Esophagus (tissue), 2 donors: ENCODE data around the gene MCM3AP. TPM values are rescaled to one million over a fixed set of nuclear protein-coding genes. Genes with fewer than 3 reads are reported as not detected.

Experiments used
- H3K27ac ChIP-seq, 2 donors: one replicate each; pipeline ENCODE4 v1.5.1; 2013; ENCODE audit warnings: low read depth in 2 of 2, mild to moderate bottlenecking in 2 of 2, inconsistent platforms in 1 of 2, low read length in 1 of 2, moderate library complexity in 1 of 2
- H3K27me3 ChIP-seq, 2 donors: one replicate each; pipeline ENCODE4 v1.6.1; 2013; ENCODE audit warnings: low read length in 2 of 2, control low read depth in 1 of 2, mild to moderate bottlenecking in 1 of 2; ENCODE audit not compliant: insufficient read depth in 2 of 2, control insufficient read depth in 1 of 2
- H3K36me3 ChIP-seq, 2 donors: one replicate each; pipeline ENCODE4 v1.6.1; 2013; ENCODE audit warnings: low read length in 1 of 2; ENCODE audit not compliant: control insufficient read depth in 2 of 2, insufficient read depth in 2 of 2
- H3K4me1 ChIP-seq, 2 donors: one replicate each; pipeline ENCODE4 v1.6.1; 2013; ENCODE audit warnings: low read length in 1 of 2; ENCODE audit not compliant: control insufficient read depth in 2 of 2, insufficient read depth in 2 of 2
- H3K4me3 ChIP-seq, 2 donors: one replicate each; pipeline ENCODE4 v1.5.1; 2013; ENCODE audit warnings: low read length in 2 of 2, mild to moderate bottlenecking in 2 of 2, low read depth in 1 of 2, moderate library complexity in 1 of 2
- H3K9me3 ChIP-seq, 2 donors: one replicate each; pipeline ENCODE4 v1.6.1; 2013; ENCODE audit warnings: mild to moderate bottlenecking in 2 of 2, low read depth in 1 of 2, low read length in 1 of 2, moderate library complexity in 1 of 2; ENCODE audit not compliant: control insufficient read depth in 2 of 2, insufficient read depth in 1 of 2
- WGBS, 2 donors: extraction: QIAGEN DNeasy Blood & Tissue Kit; methylation state at CpG; one replicate each; pipeline ENCODE4 v1.1.7; 2013; 5-methylcytosine and 5-hydroxymethylcytosine counted together
- polyA plus RNA-seq, 2 donors: library from polyadenylated mRNA; stranded (reverse); fragments of 200-250 nt; gene quantifications; one replicate each; pipeline ENCODE4 v1.2.3, GENCODE V29; 2013
- donor health status: healthy with polysubstance abuse.
- donor health status: Bipolar disorder and iron deficiency.

Gene MCM3AP
- polyA plus RNA-seq, 2 donors, result 27.1 to 29.2 TPM

DNA sequence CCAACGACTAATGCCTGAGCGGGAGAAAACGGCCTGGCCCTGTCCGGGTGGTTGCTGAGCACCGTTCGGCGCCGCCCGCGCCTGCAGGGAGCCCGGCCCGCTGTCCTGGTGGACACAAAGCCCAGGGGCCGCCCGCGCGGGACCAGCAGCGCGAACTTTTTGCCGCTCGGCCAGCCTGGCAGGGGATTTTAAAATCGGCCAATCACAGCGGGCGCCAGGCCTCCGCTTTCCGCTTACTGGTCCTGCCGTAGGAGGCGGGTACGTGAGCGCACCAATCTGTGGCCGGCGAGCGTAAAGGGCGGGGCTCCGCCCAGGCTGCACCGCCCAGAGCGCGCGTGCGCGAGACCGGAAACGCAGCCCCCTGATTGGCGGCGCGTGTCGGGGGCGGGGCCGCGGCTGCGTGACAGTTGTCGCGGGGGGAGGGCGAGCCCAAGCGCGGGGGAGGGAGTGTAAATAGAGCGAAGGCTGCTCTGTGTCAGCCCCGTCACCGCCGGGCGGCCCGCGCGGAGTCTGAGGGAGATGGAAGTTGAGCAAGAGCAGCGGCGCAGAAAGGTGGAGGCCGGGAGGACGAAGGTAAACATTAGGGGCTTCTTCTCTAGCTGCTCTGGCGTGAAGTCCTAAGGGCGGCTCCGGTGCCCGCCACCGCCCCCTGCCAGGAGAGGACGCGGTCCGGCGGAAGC lies 38.4 kb upstream of the MCM3AP start, which contains the start of the genes C21orf58 and PCNT:
Gene C21orf58 (minus strand): TSS at position 161 of the 680 bp plus-strand sequence. CDS start 1,132 bp downstream, outside the sequence.
Gene PCNT (plus strand): TSS at position 447 of the 680 bp plus-strand sequence. CDS start 73 bp downstream, at position 520.
- peak within 1 kb of the TSS; percentile 97 to 99 for H3K27ac ChIP-seq
- 0% methylated on average over 76 of the region's 76 CpGs for WGBS, 2 donors
- H3K27me3 ChIP-seq, result no peaks in the 10 kb centered on the region
- H3K9me3 ChIP-seq, result no peaks in the 10 kb centered on the region
- peak within 1 kb of the TSS; percentile 80 to 87 for H3K4me3 ChIP-seq
- peaks cover 4 to 10% of the 10 kb centered on the region in 2 donors for H3K4me1 ChIP-seq
- peaks cover 0 to 5% of the 10 kb centered on the region in 2 donors for H3K36me3 ChIP-seq

DNA sequence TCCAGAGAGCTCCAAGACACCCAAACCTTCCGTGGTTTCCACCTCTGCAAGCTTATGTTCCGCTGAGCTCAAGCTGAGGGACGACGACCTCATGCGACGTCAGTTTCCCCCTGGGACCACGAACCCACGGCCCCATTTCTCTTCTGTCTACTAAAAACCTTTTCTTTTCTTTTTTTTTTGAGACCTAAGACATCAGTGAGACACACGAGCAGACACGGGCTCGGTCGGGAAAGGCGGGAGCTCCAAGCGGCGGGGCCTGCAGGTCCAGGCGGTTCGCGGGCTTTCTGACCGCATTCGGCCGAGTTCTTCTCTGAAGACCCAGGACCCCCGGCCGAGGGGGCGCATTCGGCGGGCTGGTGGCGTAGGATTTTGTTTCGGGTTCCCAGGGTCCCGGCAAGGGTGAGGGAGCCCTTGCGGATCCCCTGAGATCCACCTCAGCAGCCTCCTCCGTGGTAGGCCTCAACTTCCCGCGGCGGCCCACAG lies 37.9 kb upstream of the MCM3AP start:
- Histone ChIP-seq H3K27ac (peak overlapping the region; percentile 43 to 54), H3K36me3 (no peaks in the 10 kb centered on the region), H3K9me3 (no peaks in the 10 kb centered on the region), H3K4me3 (peak overlapping the region; percentile 69 to 80), H3K27me3 (no peaks in the 10 kb centered on the region), H3K4me1 (peaks cover 4 to 10% of the 10 kb centered on the region in 2 donors)
- WGBS, 2 donors, result 1% methylated on average over 34 of the region's 34 CpGs

DNA sequence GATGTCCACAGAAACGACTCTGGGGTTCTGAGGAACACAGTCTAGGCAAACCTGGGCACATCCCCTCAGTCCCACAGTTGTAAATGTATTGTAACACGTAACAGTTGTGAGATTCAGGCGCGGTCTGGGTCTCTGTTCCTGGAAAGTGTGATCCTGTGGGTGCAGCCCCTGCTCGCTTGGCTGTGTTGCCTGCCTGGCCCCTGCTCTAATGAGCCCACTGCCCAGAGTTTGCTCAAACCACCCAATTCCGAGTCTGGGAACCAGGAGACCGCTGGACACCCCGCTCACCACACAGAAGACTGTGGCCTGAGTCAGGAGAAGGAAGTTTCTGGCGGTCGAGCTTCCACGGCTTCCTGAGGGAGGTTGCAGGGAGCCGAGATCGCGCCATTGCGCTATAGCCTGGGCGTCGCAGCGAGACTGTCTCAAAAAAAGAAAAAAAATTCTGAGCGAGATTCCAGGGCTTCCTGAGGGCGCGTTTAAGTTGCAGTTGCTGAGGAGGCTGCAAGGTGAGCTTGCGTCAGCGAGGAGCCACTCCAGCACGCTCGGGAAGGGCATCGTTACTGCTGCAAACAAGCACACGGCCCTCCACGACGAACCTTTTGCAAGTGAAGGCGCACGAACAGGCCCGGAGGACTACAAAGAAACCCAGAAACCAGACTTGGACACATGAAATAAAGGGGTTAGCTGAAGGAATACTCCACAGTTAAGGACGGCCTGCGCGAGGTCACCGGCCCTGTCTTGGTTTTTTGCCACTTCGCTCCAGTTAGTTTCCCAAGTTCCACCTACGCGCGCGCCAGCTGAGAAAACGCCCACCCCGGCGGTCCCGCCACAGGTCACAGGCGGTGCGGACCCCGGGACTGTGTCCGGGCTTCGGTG lies 37.2 kb upstream of the MCM3AP start:
- Histone ChIP-seq H3K27me3 (no peaks in the 10 kb centered on the region), H3K36me3 (no peaks in the 10 kb centered on the region), H3K27ac (peak overlapping the region; percentile 44 to 54), H3K4me3 (peak overlapping the region; percentile 69 to 80), H3K4me1 (peaks cover 4 to 10% of the 10 kb centered on the region in 2 donors), H3K9me3 (no peaks in the 10 kb centered on the region)
- WGBS, 2 donors, result 5% methylated on average over 50 of the region's 50 CpGs

DNA sequence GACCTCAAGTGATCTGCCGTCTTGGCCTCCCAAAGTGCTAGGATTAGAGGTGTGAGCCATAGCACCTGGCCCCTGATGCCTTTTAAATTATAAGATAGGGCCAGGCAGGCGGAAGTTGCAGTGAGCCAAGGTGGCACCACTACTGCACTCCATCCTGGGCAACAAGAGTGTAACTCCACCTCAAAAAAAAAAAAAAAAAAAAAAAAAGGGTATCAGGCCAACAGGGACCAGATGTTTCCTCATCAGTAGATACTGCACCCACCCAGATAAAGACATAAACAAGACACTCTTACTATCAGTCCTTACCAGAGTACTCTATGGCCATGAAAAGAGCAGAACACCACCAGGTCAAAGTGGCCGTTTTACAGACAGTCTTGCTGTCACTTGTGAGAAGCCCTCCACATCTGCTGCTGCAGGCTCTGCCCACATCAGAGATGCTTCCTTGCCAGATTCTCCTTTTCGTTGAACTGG lies 35.0 kb upstream of the MCM3AP start:
- Histone ChIP-seq H3K36me3 (peaks cover 0 to 3% of the 10 kb centered on the region in 2 donors), H3K27ac (no peak overlapping the region), H3K27me3 (no peaks in the 10 kb centered on the region), H3K4me1 (peaks cover 4 to 8% of the 10 kb centered on the region in 2 donors), H3K9me3 (no peaks in the 10 kb centered on the region), H3K4me3 (no peak overlapping the region)
- 63 to 68% methylated on average over 4 of the region's 4 CpGs for WGBS, 2 donors

DNA sequence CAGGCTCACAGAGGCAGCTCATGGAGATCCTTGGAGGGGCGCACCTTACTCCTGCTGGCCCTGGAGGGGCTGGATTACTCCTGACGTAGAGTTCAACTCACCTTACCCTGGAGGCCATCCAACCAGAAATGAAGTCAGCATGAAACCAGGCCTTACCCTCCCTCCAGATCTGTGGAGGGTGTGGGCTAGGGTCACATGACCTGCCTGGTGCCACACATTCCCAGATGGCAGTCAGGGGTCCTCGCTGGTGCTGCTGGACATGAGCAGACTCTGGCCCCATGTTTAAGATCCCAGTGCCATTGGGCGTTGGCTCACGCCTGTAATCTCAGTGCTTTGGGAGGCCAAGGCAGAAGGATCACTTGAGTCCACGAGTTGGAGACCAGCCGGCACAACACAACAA lies 33.8 kb upstream of the MCM3AP start:
- H3K27ac ChIP-seq, result no peak overlapping the region
- H3K27me3 ChIP-seq, result no peaks in the 10 kb centered on the region
- H3K4me1 ChIP-seq, result peaks cover 4 to 8% of the 10 kb centered on the region in 2 donors
- no peaks in the 10 kb centered on the region for H3K9me3 ChIP-seq
- no peak overlapping the region for H3K4me3 ChIP-seq
- 93 to 94% methylated on average over 7 of the region's 7 CpGs for WGBS, 2 donors
- peaks cover 0 to 3% of the 10 kb centered on the region in 2 donors for H3K36me3 ChIP-seq

DNA sequence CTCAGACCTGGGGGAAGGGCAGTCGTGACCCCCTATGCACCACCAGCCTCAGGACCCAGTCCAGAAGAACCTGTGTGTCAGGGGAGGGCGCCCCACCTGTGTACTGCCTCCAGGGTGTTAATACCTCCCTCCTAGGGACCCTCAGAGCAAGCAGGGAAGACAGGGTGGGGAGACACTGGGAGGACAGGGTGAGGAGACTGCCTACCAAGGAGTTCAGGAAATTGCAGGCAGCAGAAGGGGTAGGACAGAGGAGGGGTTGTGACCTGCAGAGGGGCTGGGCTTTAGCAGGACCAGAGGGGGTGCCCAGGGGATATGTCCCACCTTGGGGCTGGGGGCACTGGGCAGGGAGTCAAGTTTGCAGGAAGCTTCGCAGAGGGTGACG lies 33.0 kb upstream of the MCM3AP start:
- peaks cover 0 to 3% of the 10 kb centered on the region in 2 donors for H3K36me3 ChIP-seq
- H3K9me3 ChIP-seq, result no peaks in the 10 kb centered on the region
- no peaks in the 10 kb centered on the region for H3K27me3 ChIP-seq
- WGBS, 2 donors, result 90 to 91% methylated on average over 4 of the region's 4 CpGs
- no peak overlapping the region for H3K4me3 ChIP-seq
- peaks cover 4 to 8% of the 10 kb centered on the region in 2 donors for H3K4me1 ChIP-seq
- H3K27ac ChIP-seq, result no peak overlapping the region

DNA sequence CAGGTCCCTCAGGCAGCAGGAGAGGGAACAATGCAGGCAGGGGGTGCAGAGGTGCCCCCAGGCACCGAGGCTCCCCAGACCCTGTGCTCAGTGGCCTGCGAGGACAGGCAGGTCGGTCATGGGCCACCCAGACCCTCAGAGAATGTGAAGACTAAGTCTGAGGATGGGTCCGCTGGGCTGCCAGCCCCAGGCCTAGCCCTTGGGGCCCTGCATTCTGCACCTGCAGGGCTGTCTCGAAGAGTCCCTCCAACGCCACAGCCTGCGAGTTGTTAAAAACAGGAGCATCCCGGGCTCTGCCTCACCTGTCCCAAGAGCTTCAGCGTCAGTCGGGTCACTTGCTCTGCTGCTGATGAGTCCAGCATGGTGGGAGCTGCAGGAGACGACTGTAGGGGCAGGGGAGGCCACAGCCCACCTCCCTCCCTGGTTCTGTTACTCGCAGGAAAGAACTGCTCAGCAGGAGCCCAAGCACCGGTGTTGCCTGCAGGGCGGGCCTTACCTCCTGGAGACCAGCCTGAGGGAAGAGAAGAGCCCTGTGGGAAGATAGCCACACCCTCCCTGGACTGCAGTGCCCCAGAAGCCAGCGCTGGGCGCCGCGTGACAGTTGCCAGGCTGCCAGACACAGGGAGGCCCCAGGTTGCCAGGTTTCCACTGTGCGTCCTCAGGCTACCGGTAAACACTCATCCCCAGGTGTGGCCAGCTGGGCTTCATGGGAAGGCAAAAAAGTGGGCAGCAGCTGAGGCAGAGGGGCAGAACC lies 32.5 kb upstream of the MCM3AP start:
- 78 to 82% methylated on average over 20 of the region's 20 CpGs for WGBS, 2 donors
- Histone ChIP-seq H3K27ac (no peak overlapping the region), H3K36me3 (peaks cover 0 to 3% of the 10 kb centered on the region in 2 donors)

DNA sequence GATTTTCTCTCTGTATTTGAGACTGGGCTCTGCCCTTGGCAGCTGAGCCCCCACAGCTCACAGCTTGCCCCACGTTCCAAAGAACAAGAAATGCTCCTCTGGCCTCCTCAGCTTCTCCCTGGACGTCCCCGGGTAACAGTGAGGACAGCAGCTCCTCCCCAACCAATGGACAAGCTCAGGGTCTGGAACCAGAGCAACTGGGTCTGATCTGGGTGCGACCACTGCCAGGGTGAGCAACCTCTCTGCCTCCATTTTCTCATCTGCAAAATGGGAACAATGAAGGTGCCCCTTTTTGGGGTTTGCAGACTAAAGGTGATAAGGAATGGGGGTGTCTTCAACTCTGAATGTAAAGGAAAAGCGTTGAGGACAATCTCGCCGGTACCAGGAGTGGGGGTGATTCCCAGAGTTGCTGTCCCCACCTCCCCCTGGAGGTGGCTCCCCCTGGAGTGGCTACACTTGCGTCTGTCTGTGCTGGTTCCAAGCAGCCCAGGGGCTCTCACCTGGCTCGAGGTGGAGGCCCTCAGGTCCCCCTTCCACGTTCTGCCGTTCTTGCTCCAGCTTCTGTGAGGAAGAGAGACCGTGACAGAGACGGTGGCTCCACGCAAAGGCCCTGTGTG lies 31.4 kb upstream of the MCM3AP start:
- Histone ChIP-seq H3K9me3 (no peaks in the 10 kb centered on the region), H3K4me3 (no peak overlapping the region), H3K27ac (no peak overlapping the region), H3K27me3 (no peaks in the 10 kb centered on the region), H3K4me1 (no peaks in the 10 kb centered on the region), H3K36me3 (peaks cover 0 to 3% of the 10 kb centered on the region in 2 donors)
- WGBS, 2 donors, result 95 to 96% methylated on average over 14 of the region's 14 CpGs

More for the DNA sequence above, 32.5 kb upstream of the MCM3AP start:
- no peaks in the 10 kb centered on the region for H3K9me3 ChIP-seq
- no peaks in the 10 kb centered on the region for H3K27me3 ChIP-seq
- H3K4me3 ChIP-seq, result no peak overlapping the region
- peaks cover 4 to 8% of the 10 kb centered on the region in 2 donors for H3K4me1 ChIP-seq
